ENCODE data around the gene BCLAF1.

The BCLAF1 gene

DNA sequence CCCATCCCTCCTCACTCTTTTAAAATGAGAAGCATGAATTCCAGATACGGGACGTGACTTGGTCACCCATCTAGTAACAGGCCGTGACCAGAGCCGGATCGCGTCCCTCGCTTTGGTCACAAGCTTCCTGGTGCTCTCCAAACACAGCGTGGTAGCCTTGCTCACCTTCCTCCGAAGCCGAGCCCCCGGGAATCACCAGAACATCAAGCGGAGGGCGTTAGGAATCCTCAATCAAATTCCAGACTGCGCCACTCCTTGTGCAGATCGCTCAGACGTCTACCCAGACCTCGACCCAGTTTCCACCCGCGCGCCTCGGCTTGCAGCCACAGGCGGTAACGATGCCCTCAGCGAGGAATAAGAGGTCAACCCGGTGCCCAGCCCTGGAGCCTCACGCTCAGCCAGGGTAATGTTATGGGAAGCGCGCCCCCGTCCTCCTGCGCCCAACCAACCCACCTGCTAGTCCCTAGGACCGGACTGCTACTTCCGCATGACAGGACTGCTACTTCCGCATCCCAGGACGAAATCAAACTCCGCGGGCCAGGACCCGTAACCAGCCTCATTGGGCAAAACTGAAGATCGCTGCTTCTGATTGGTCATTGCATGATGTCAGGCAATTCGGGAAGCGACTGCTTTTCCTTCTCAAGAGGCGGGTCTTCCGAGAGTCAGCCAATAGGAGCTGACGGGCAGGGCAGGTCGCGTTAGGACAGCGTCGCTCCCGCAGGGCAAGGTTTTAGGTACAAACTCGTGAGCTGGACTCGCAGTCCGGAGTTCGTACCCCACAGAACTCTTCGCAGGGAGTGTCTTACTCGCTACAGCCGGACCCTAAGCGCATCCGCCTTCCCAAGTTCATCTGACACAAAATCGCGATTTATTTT is 39.6 kb downstream of the BCLAF1 start, which contains the start of gene MTFR2:
MTFR2 (minus strand) TSS at position 501 of the 875 bp plus-strand sequence. CDS start 1,212 bp downstream, outside the sequence.
- H3K36me3 ChIP-seq (ENCODE audit: control insufficient read depth, insufficient read depth, low read length): no peaks in the 10 kb centered on the region
- WGBS, 2 experiments (ENCODE audit: insufficient coverage in 2 of 2): 0% methylated on average over 49 to 55 of the region's 59 CpGs
- H3K4me1 ChIP-seq (ENCODE audit: control insufficient read depth, insufficient read depth, low read length, poor library complexity, severe bottlenecking): no peaks in the 10 kb centered on the region
- peak within 1 kb of the TSS; percentile 54 for H3K27ac ChIP-seq (ENCODE audit: low read depth, low read length, severe bottlenecking)
- no peaks in the 10 kb centered on the region for H3K9me3 ChIP-seq (ENCODE audit: control insufficient read depth, low read length)
- peak within 1 kb of the TSS; percentile 84 for H3K4me3 ChIP-seq (ENCODE audit: extremely low read depth, insufficient read depth, low read length, poor library complexity, severe bottlenecking)

DNA sequence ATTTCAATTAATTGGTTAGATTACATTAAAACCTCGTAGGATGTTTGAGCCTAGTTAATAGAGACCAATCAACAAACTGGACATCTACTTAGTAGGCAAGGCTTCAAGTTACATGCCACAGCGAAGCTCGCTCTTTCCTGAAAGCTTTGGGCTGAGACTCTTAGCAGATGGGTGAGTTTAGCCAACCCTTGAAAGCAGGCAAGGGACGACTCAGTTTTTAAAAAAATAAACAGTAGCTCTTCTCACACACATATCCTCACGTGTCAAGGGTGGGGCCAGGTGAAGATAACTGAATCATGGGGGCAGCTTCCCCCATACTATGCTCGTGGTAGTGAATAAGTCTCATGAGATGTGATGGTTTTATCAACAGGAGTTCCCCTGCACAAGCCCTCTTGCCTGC is 40.3 kb downstream of the BCLAF1 start:
- Histone ChIP-seq H3K9me3 (ENCODE audit: control insufficient read depth, low read length) (no peaks in the 10 kb centered on the region), H3K4me1 (ENCODE audit: control insufficient read depth, insufficient read depth, low read length, poor library complexity, severe bottlenecking) (no peaks in the 10 kb centered on the region), H3K36me3 (ENCODE audit: control insufficient read depth, insufficient read depth, low read length) (peaks cover 2% of the 10 kb centered on the region), H3K4me3 (ENCODE audit: extremely low read depth, insufficient read depth, low read length, poor library complexity, severe bottlenecking) (peak overlapping the region; percentile 84), H3K27ac (ENCODE audit: low read depth, low read length, severe bottlenecking) (no peak overlapping the region)
- 34 to 50% methylated on average over 3 of the region's 6 CpGs for WGBS, 2 experiments (ENCODE audit: insufficient coverage in 2 of 2)

DNA sequence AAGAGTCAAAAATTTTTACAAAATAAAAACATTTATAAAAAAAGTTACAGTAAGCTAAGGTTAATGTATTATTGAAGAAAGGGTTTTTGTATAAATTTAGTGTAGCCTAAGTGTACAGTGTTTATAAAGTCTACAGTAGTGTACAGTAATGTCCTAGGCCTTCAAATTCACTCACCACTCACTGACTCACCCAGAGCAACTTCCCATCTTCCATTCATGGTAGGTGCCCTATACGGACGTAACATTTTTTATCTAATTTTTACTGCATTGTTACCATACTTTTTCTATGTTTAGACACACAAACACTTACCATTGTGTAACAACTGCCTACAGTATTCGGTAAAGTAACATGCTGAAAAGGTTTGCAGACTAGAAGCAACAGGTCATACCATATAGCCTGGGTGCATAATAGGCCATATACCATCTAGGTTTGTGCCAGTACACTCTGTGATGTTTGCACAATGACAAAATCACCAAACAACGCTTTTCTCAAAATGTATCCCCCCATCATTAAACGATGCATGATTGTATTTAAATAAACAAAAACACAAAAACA is 45.5 kb downstream of the BCLAF1 start:
- no peaks in the 10 kb centered on the region for H3K4me1 ChIP-seq (ENCODE audit: control insufficient read depth, insufficient read depth, low read length, poor library complexity, severe bottlenecking)
- H3K4me3 ChIP-seq (ENCODE audit: extremely low read depth, insufficient read depth, low read length, poor library complexity, severe bottlenecking): no peak overlapping the region
- 90 to 100% methylated on average over 3 of the region's 5 CpGs for WGBS, 2 experiments (ENCODE audit: insufficient coverage in 2 of 2)
- no peaks in the 10 kb centered on the region for H3K9me3 ChIP-seq (ENCODE audit: control insufficient read depth, low read length)
- H3K27ac ChIP-seq (ENCODE audit: low read depth, low read length, severe bottlenecking): no peak overlapping the region
- peaks cover 21% of the 10 kb centered on the region for H3K36me3 ChIP-seq (ENCODE audit: control insufficient read depth, insufficient read depth, low read length)

DNA sequence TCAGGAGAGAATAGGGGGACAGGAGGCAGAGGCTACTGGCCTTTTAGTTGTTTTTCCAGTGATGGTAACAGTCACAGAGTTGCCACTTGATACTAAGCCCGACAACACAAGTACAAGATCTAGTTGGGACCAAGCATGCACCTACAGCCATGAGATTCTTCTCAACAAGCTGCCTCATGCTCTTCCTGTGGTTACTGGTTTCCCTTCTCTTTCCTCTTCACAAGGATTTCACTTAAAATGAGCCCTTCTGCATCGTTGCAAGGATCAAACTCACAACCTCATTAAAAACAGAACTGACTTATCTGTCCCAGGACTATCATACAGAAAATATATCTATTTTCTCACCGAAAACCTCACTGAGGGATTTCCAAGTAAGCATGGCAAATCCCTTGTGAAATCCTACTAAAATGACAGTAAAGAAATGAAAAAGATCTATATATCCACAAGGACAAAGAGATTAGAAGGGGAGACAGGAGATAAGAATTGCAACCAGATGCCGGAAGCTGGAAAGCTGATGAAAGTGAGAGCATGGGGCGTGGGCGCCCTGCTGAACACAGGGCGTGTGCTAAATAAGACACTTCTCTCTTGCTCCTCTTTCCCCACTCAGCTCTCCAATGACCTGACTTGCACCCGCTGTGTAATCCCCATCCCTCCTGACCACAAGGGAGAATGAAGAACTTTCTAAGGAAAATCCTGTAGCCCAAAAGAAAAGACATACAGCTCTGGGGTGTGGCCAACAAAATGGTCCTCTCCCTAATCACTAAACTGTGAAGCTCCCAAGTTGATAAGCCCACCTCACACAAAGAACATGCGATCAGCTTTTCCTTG is 53.0 kb downstream of the BCLAF1 start:
- no peak overlapping the region for H3K27ac ChIP-seq (ENCODE audit: low read depth, low read length, severe bottlenecking)
- WGBS, 2 experiments (ENCODE audit: insufficient coverage in 2 of 2): 87 to 95% methylated on average over 4 to 7 of the region's 9 CpGs
- peaks cover 17% of the 10 kb centered on the region for H3K36me3 ChIP-seq (ENCODE audit: control insufficient read depth, insufficient read depth, low read length)
- H3K4me1 ChIP-seq (ENCODE audit: control insufficient read depth, insufficient read depth, low read length, poor library complexity, severe bottlenecking): no peaks in the 10 kb centered on the region
- H3K9me3 ChIP-seq (ENCODE audit: control insufficient read depth, low read length): no peaks in the 10 kb centered on the region
- H3K4me3 ChIP-seq (ENCODE audit: extremely low read depth, insufficient read depth, low read length, poor library complexity, severe bottlenecking): no peak overlapping the region

DNA sequence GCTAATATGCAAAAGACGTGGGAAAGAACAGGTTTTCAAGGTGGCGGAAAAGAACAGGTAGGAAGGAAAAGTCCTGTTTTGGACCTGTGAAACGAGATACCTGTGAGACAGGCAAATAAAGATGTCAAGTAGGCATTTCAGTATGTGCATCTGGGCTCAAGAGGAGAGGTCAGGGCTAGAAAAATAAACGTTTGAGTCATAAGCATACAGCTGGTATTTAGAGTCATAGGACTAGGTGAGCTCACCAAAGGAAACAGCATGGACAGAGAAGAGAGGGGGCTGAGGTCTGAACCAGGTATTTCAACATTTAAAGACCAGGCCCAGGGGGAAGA is 54.4 kb downstream of the BCLAF1 start:
- WGBS, 2 experiments (ENCODE audit: insufficient coverage in 2 of 2): 90 to 92% methylated on average over 4 of the region's 4 CpGs

DNA sequence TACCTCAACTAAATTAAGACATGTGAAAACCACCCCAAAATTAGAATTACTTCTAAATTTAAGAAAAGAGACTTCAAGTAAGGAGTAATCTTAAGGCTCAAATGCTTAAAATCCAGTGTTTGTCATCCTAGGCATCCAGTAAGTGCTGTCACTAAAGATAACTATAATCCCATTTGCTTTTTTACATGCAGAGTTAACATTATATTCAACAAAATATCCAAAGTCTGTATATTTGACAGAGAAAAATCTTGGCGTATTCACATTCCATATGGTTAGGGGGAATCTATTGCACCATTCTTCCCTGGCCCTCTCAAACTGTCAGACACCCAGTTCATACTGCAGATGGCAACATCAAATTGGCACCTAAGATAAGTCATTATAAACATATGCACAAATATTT is 56.9 kb downstream of the BCLAF1 start:
- H3K36me3 ChIP-seq (ENCODE audit: control insufficient read depth, insufficient read depth, low read length): peaks cover 9% of the 10 kb centered on the region
- H3K9me3 ChIP-seq (ENCODE audit: control insufficient read depth, low read length): no peaks in the 10 kb centered on the region
- no peak overlapping the region for H3K27ac ChIP-seq (ENCODE audit: low read depth, low read length, severe bottlenecking)
- no peaks in the 10 kb centered on the region for H3K4me1 ChIP-seq (ENCODE audit: control insufficient read depth, insufficient read depth, low read length, poor library complexity, severe bottlenecking)
- no peak overlapping the region for H3K4me3 ChIP-seq (ENCODE audit: extremely low read depth, insufficient read depth, low read length, poor library complexity, severe bottlenecking)
- WGBS, 2 experiments (ENCODE audit: insufficient coverage in 2 of 2): 100% methylated on average over 1 of the region's 1 CpG; no CpG with 5 or more reads in 1 of the 2 experiments

More for the DNA sequence above, 54.4 kb downstream of the BCLAF1 start:
- Histone ChIP-seq H3K36me3 (ENCODE audit: control insufficient read depth, insufficient read depth, low read length) (peaks cover 14% of the 10 kb centered on the region), H3K27ac (ENCODE audit: low read depth, low read length, severe bottlenecking) (no peak overlapping the region), H3K4me1 (ENCODE audit: control insufficient read depth, insufficient read depth, low read length, poor library complexity, severe bottlenecking) (no peaks in the 10 kb centered on the region), H3K9me3 (ENCODE audit: control insufficient read depth, low read length) (no peaks in the 10 kb centered on the region), H3K4me3 (ENCODE audit: extremely low read depth, insufficient read depth, low read length, poor library complexity, severe bottlenecking) (no peak overlapping the region)

DNA sequence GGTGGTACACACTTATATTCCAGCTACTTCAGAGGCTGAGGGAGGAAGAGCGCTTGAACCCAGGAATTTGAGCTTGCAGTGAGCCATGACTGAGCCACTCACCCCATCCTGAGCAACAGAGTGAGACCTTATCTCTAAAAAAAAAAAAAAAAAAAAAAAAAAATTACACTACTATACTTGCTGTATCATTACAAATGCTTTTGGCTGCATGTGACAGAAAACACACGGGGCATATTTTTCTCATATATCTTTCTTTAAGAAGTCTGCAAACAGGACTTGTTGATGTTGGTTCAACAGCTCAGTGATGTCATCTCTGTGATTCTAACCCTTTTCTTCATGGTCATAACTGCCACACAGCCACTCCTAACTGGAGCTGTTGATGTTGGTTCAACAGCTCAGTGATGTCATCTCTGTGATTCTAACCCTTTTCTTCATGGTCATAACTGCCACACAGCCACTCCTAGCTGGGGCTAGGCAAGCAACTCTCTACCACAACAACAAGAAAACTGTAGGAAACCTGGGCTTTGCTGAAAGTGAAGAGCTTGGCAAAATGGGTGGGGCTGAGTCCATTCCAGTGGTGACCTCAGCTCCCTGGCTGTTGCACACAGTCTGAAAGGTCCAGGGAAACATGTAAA is 59.3 kb downstream of the BCLAF1 start:
- Histone ChIP-seq H3K4me3 (ENCODE audit: extremely low read depth, insufficient read depth, low read length, poor library complexity, severe bottlenecking) (no peak overlapping the region), H3K27ac (ENCODE audit: low read depth, low read length, severe bottlenecking) (no peak overlapping the region), H3K4me1 (ENCODE audit: control insufficient read depth, insufficient read depth, low read length, poor library complexity, severe bottlenecking) (no peaks in the 10 kb centered on the region), H3K36me3 (ENCODE audit: control insufficient read depth, insufficient read depth, low read length) (peaks cover 6% of the 10 kb centered on the region), H3K9me3 (ENCODE audit: control insufficient read depth, low read length) (no peaks in the 10 kb centered on the region)
- WGBS, 2 experiments (ENCODE audit: insufficient coverage in 2 of 2): 100% methylated on average over 2 of the region's 2 CpGs; no CpG with 5 or more reads in 1 of the 2 experiments

DNA sequence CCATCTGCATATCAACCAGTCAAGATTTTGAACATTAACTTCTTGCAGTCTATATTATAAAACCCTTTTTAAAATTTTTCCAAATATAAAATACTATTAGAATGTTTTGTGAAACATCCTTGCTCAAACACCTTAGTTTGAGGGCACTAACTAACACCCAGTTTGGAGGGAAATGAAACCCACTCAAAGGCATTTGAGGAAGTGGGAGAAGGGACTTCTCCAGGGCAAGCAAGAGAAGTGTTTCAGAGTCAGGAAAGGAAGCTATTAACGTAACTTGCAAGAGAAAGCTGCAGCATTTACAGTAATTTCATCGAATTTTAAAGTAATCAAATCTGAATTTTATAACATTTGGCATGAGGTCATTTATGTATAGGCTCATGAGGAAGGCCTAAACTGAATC is 60.8 kb downstream of the BCLAF1 start:
- 83% methylated on average over 1 of the region's 2 CpGs; no CpG with 5 or more reads in 1 of the 2 experiments for WGBS, 2 experiments (ENCODE audit: insufficient coverage in 2 of 2)
- Histone ChIP-seq H3K36me3 (ENCODE audit: control insufficient read depth, insufficient read depth, low read length) (peaks cover 3% of the 10 kb centered on the region), H3K4me3 (ENCODE audit: extremely low read depth, insufficient read depth, low read length, poor library complexity, severe bottlenecking) (no peak overlapping the region), H3K9me3 (ENCODE audit: control insufficient read depth, low read length) (no peaks in the 10 kb centered on the region), H3K4me1 (ENCODE audit: control insufficient read depth, insufficient read depth, low read length, poor library complexity, severe bottlenecking) (no peaks in the 10 kb centered on the region), H3K27ac (ENCODE audit: low read depth, low read length, severe bottlenecking) (no peak overlapping the region)

DNA sequence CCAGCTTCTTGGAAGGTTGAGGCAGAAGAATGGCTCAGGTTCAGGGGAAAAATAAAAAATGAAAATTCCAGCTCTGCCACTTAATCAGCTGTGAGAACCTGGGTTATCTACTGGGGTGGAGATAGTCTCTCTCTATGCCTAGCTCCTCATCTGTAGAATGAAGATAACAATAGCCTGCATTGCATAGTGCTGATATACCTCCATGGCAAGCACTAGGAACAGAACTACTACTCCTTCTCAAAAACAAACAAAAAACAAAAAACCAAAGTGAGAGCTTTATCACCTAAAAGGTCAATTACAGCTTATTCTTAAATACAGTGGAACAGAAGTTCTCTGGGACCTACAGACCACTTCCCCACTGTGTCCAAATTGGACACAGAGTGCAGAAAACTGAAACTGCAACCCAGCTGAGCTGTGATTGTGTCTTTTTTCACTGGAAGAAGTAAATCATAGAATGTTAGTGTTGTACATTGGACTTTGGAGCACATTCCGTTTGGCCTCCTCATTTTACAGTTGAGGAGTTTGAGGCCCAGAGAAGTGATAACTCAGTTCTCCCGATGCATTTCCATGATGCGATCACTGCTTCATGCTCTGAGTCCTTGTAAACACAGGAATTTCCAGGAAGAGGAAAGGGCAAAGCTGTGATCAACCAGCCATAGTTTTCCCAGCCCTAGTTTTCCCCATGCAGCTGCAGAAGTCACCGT is 62.8 kb downstream of the BCLAF1 start:
- Histone ChIP-seq H3K4me3 (ENCODE audit: extremely low read depth, insufficient read depth, low read length, poor library complexity, severe bottlenecking) (no peak overlapping the region), H3K36me3 (ENCODE audit: control insufficient read depth, insufficient read depth, low read length) (peaks cover 3% of the 10 kb centered on the region), H3K27ac (ENCODE audit: low read depth, low read length, severe bottlenecking) (no peak overlapping the region), H3K9me3 (ENCODE audit: control insufficient read depth, low read length) (no peaks in the 10 kb centered on the region), H3K4me1 (ENCODE audit: control insufficient read depth, insufficient read depth, low read length, poor library complexity, severe bottlenecking) (no peaks in the 10 kb centered on the region)
- WGBS, 2 experiments (ENCODE audit: insufficient coverage in 2 of 2): 84 to 92% methylated on average over 3 of the region's 4 CpGs
